Effector memory CD4-positive, alpha-beta T cell (primary cell): Measurements from ENCODE around the gene SLC4A1AP.
"Not testable (repeated sequence)": the region's sequence is repeated elsewhere in the genome, so short reads cannot be mapped to it uniquely, and the experiment has no call there.

Experiments
- DNase-seq, 3 donors: peaks; one replicate each; pipeline ENCODE4 v3.0.0-alpha.2; 2020
- H3K27ac ChIP-seq: 2 replicates; pipeline ENCODE4 v1.7.0; 2013; ENCODE audit warnings: mild to moderate bottlenecking, low read length, moderate library complexity; ENCODE audit not compliant: insufficient read depth, poor library complexity, severe bottlenecking
- H3K27me3 ChIP-seq: replicated peaks from 2 replicates; pipeline ENCODE4 v1.7.0; 2013; ENCODE audit warnings: mild to moderate bottlenecking, low read length; ENCODE audit not compliant: insufficient read depth, control insufficient read depth, poor library complexity, severe bottlenecking
- H3K36me3 ChIP-seq: 2 replicates; pipeline ENCODE4 v1.7.0; 2013; ENCODE audit warnings: mild to moderate bottlenecking, low read length, moderate library complexity; ENCODE audit not compliant: control insufficient read depth, insufficient read depth
- H3K4me1 ChIP-seq: 2 replicates; pipeline ENCODE4 v1.7.0; 2013; ENCODE audit warnings: low read length, mild to moderate bottlenecking; ENCODE audit not compliant: control insufficient read depth, insufficient read depth, poor library complexity, severe bottlenecking
- H3K4me3 ChIP-seq: 2 replicates; pipeline ENCODE4 v1.7.0; 2013; ENCODE audit warnings: low read length, low read depth, mild to moderate bottlenecking; ENCODE audit not compliant: insufficient read depth, poor library complexity, severe bottlenecking
- H3K9me3 ChIP-seq: 2 replicates; pipeline ENCODE4 v1.7.0; 2013; ENCODE audit warnings: mild to moderate bottlenecking, low read length, moderate library complexity; ENCODE audit not compliant: control insufficient read depth

The SLC4A1AP gene

GRCh38 chr2:27628767-27629709 lies 34.7 kb upstream of the SLC4A1AP start, which contains the start of the genes CCDC121 and GPN1:
Gene CCDC121, minus strand, starts transcription at chr2:27629012. Its CDS starts 1,213 bp downstream, at chr2:27627799.
Gene GPN1, plus strand, starts transcription at chr2:27629050. Its CDS starts 9 bp downstream, at chr2:27629059.
- Histone ChIP-seq H3K36me3 (peaks cover 27% of the 10 kb centered on the region), H3K27ac (peak within 1 kb of the TSS; percentile 88), H3K27me3 (no peaks in the 10 kb centered on the region), H3K9me3 (no peaks in the 10 kb centered on the region), H3K4me3 (peak within 1 kb of the TSS; percentile 99), H3K4me1 (peaks cover 7% of the 10 kb centered on the region)
- DNase-seq = peak; percentile 87 to 92 (median 91)

DNA sequence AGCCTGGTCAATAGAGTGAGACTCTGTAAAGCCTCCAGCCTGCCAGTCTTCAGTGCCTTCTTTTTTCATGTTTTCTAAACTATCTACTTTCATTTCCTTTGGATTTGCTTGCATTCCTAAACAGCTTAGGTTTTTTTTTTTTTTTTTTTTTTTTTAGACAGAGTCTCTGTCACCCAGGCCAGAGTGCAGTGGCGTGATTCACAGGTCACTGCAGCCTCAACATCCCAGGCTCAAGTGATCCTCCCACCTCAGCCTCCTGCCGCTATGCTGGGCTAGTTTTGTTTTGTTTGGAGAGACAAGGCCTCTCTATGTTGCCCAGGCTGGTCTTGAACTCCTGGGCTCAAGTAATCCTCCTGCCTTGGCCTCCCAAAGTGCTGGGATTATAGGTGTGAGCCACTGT lies 33.4 kb upstream of the SLC4A1AP start:
- H3K27me3 ChIP-seq, DNase-seq, H3K27ac ChIP-seq, H3K9me3 ChIP-seq, H3K4me3 ChIP-seq, H3K4me1 ChIP-seq: not testable (repeated sequence)
- H3K36me3 ChIP-seq = peaks cover 34% of the 10 kb centered on the region

DNA sequence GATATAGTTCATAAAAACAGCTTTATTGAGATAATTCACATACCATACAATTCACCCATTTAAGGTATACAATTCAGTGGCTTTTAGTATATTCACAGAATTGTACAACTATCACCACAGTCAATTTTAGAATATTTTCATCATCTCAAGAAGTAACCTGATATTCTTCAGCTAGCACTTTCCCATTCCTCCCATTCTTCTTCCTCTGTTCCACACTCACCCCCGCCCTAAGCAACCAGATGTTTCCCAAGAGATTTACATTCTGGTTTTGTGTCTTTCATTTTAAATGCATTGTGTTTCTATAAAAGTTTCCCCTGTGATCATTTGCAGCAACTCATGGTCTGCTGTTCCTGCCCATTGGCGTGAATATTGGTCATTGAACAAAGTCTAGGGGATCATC lies 29.4 kb upstream of the SLC4A1AP start:
- Histone ChIP-seq H3K4me1 (peaks cover 7% of the 10 kb centered on the region), H3K4me3 (no peak overlapping the region), H3K36me3 (peaks cover 56% of the 10 kb centered on the region), H3K27me3 (no peaks in the 10 kb centered on the region), H3K9me3 (no peaks in the 10 kb centered on the region), H3K27ac (no peak overlapping the region)
- DNase-seq = no peak

DNA sequence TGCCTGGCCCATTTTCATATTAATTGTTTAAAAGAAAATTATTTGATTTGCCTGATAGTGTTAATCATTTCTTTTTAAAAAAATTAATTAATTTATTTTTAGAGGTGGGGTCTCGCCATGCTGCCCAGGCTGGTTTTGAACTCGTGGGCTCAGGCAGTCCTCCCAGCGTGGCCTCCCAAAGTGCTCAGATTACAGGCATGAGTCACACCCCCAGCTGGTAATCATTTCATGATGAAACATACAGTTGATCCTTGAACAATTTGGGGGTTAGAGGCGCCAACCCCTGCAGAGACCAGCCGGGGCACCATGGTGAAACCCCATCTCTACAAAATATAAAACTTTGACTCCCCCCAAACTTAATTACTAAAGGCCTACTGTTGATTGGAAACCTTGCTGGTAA lies 26.9 kb upstream of the SLC4A1AP start:
- no peak overlapping the region for H3K4me3 ChIP-seq
- no peak for DNase-seq
- peaks cover 64% of the 10 kb centered on the region for H3K36me3 ChIP-seq
- no peaks in the 10 kb centered on the region for H3K4me1 ChIP-seq
- H3K27ac ChIP-seq = no peak overlapping the region
- no peaks in the 10 kb centered on the region for H3K9me3 ChIP-seq
- H3K27me3 ChIP-seq = no peaks in the 10 kb centered on the region

DNA sequence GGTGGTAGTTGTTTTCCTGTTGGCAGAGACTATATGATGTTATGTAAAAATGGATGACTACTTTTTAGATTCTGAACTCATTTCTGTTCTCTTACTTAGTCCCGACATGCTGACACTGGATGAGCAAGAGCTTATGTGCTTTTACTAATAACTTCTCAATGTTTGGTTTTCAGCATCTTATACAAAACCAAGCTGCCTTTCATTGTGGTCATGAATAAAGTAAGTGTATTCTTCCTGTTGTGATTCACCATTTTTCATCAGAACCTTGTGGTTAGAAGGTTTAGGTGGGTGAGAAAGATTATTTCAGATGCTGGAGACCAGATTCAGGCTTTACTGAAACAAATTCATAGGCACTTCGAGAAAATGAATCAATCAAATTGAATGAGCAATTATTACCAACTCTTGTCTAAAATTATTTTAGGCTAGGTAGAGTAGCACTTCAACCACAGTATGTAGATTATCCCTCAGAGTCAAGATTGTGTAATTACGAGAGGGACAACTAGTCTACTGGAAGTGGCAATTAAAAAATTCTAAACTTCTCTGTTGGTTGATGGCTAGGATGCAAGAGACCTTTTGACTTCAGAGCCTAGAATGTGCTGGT lies 25.6 kb upstream of the SLC4A1AP start:
- peaks cover 60% of the 10 kb centered on the region for H3K36me3 ChIP-seq
- H3K9me3 ChIP-seq = no peaks in the 10 kb centered on the region
- peak overlapping the region; percentile 33 for H3K27ac ChIP-seq
- no peaks in the 10 kb centered on the region for H3K4me1 ChIP-seq
- DNase-seq = no peak
- no peaks in the 10 kb centered on the region for H3K27me3 ChIP-seq
- H3K4me3 ChIP-seq = no peak overlapping the region

DNA sequence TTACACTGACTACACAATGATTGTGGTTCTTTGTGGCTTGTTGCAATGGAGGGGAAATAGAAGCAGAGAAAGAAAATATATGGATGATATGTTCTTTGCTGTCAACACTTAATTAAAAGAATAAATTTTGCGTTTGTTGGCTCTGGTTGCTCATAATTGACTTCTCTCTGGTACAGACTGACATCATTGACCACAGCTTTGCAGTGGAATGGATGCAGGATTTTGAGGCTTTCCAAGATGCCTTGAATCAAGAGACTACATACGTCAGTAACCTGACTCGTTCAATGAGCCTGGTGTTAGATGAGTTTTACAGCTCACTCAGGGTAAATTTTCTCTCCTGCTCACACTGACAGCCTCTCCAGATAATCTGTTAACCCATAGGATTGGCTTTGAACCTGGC lies 25.0 kb upstream of the SLC4A1AP start:
- H3K4me1 ChIP-seq = no peaks in the 10 kb centered on the region
- DNase-seq = no peak
- no peaks in the 10 kb centered on the region for H3K9me3 ChIP-seq
- no peak overlapping the region for H3K4me3 ChIP-seq
- no peak overlapping the region for H3K27ac ChIP-seq
- H3K36me3 ChIP-seq = peaks cover 65% of the 10 kb centered on the region
- H3K27me3 ChIP-seq = no peaks in the 10 kb centered on the region

GRCh38 chr2:27640722-27641245 lies 22.9 kb upstream of the SLC4A1AP start:
- Histone ChIP-seq H3K27me3 (no peaks in the 10 kb centered on the region), H3K27ac (no peak overlapping the region), H3K4me3 (no peak overlapping the region), H3K36me3 (peaks cover 64% of the 10 kb centered on the region), H3K9me3 (no peaks in the 10 kb centered on the region), H3K4me1 (no peaks in the 10 kb centered on the region)
- no peak for DNase-seq

DNA sequence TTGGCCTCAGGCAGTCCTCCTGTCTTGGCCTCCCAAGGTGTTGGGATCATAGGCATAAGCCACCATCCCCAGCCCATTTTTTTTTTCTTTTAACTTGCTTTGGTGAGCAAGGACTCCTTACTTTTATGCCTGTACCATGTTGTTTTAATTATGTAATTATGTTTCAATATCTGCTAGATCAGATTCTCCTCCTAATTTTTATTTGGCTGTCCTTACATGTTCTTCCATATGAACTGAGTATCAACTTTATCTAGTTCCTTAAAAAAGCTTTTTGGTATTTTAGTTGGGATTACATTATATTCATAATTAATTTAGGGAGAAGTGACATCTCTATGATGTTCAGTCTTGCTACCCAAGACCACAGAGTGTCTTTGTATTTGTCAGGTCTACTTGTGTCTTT lies 18.5 kb upstream of the SLC4A1AP start:
- no peaks in the 10 kb centered on the region for H3K9me3 ChIP-seq
- H3K27ac ChIP-seq = no peak overlapping the region
- H3K27me3 ChIP-seq = no peaks in the 10 kb centered on the region
- H3K4me1 ChIP-seq = no peaks in the 10 kb centered on the region
- no peak for DNase-seq
- peaks cover 64% of the 10 kb centered on the region for H3K36me3 ChIP-seq
- no peak overlapping the region for H3K4me3 ChIP-seq

- Histone ChIP-seq H3K36me3 (peaks cover 52% of the 10 kb centered on the region), H3K4me1 (no peaks in the 10 kb centered on the region)
Observed at GRCh38 chr2:27647289-27647688, 16.4 kb upstream of the SLC4A1AP start.

DNA sequence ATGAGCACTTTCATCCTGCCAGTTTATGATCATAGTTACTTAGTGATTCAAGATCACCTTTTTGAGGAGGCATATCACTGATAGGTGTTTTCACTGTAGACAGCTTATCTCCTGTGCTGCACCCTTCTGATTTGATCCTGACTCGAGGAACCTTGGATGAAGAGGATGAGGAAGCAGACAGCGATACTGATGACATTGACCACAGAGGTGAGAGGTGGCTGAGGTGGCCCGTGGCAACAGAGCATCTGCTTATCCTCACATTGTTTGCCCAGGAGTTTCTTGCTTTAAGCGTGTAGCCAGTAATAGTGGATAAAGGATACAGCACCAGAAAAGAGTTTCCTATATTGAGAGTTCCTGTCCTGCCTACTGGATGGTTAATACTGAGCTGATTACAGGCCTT lies 16.0 kb upstream of the SLC4A1AP start:
- Histone ChIP-seq H3K4me3 (no peak overlapping the region), H3K27ac (no peak overlapping the region), H3K4me1 (no peaks in the 10 kb centered on the region), H3K36me3 (peaks cover 56% of the 10 kb centered on the region), H3K27me3 (no peaks in the 10 kb centered on the region), H3K9me3 (no peaks in the 10 kb centered on the region)
- DNase-seq = no peak

More at GRCh38 chr2:27647289-27647688, 16.4 kb upstream of the SLC4A1AP start:
- H3K9me3 ChIP-seq = no peaks in the 10 kb centered on the region
- H3K27ac ChIP-seq = no peak overlapping the region
- no peaks in the 10 kb centered on the region for H3K27me3 ChIP-seq
- no peak for DNase-seq
- no peak overlapping the region for H3K4me3 ChIP-seq
